Activated CD8-positive, alpha-beta memory T cell treated with anti-CD3 and anti-CD28 coated beads for 24 hours (primary cell): Measurements from ENCODE around the gene RUNX1.
"Not testable (repeated sequence)": the region's sequence is repeated elsewhere in the genome, so short reads cannot be mapped to it uniquely, and the experiment has no call there.

ENCODE experiments used
- DNase-seq: peaks from one replicate; pipeline ENCODE4 v3.0.0-alpha.2; 2020

RUNX1 gene

DNA sequence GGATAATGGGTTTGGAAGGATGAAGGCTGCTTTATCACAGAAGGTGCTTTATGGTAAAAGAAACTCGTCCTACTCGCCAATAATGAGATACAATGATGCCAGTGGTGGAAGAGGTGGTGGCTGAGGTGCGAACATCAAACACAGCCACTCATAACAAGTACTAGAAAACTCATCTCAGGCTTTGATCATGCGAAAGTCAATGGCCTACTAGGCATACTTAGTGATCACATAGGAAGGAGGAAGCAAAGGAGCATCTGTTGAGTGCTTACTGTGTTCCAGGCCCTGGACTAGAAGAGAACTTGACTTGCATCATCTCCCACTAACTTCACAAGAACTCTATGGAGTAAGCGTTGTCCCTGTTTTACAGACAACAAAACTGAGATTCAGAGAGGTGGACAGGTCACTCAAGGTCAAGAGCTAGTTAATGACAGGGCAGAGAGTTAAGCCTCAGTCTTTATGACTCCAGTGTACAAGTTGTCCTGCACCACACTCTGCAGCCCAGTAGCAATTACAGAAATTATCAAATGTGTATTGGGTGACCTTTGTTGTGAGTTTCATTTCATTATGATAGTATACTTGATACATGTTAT is 33.6 kb downstream of the RUNX1 start:
- peak; percentile 55 for DNase-seq

DNA sequence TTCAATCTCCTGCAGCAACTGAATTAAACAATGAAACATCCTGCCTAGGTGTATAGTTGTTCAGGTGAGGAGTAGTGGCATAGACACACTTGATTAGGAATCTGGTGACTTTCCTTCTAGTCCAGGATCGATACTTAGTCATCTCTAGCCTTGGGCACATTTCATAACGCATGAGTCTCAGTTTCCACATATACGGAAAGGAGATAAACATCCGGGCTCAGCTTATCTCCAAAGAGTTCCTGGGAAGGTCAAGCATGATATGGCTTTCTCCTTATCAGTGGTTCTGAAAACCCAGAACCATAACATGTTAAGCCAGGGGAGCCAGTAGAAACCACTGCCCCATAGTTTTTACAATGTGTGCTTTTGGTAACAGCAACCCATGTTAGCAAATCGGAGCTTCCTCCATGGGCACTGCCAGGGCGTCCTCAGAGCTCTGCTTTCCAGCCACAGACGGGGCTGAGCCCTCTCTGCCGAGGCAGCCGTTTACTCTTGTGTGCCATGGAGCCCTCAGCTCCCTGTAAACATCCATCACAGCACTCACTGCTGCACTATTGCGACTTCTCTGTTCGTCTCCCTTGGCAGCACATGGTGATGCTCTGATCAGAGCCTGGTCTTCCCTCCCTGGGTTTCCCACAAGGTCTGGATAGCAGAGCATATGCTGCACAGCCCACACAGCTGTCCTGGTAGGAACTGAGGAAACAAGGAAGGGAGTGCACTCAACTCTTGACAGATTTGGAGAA is 34.6 kb downstream of the RUNX1 start:
- DNase-seq, result peak; percentile 55

DNA sequence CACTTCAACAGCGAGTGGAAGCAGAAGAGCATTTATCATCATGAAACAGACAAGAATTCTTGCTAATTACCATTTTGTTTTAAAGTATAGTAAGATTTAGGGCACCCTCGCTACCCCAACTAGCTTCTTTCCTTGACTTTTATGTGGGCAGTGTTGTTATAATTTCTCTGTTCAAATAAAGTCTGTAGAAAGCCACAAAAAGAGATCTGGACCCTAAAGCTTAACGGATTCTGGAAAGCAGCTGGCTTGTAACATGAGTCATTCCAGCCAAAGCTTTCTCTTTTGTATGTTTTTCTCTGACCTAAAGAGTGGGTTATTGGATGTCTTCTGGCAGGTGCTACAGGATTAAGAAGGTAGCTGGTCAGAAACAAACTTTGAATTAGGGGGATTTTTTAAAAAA is 37.4 kb downstream of the RUNX1 start:
- DNase-seq, result no peak

DNA sequence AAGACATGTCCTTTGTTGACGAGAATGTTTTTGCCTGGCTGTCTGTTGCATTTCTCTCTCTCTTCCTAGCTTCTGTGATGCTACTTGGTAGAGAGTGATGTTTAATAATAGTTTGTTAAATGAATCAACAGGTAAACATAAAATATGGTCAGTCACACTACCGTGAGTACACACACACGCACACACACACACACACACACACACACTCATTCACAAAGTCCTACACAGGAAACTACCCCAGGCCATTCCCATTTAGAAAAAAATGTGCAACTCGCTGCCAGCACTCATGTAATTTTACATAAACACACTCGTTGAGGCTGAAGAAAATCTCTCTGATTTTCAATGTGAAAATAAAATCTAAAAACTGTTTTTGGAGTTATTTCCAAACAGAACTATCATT is 38.7 kb downstream of the RUNX1 start:
- DNase-seq, result no peak

- DNase-seq, result peak; percentile 51
Observed at GRCh38 chr21:35007348-35007747, 41.8 kb downstream of the RUNX1 start.

DNA sequence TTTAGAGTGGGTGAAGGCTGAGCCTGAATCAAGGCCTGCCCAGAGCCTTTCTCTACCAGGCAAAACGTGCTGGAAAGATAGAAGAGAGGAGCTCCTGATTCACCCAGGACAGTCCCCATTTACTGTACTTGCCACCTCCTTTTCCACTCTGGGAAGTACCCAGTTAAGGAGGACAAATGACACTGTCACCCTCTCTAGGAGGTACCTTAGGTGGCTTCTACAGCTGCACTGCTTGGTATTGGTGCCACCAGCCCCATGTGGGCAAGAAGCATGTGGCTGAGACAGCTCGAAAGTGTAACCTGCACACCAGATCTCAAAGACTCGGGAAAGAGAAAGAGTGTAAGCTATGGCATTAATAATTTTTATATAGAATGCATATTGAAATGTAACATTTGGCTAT is 42.3 kb downstream of the RUNX1 start:
- peak; percentile 57 for DNase-seq

DNA sequence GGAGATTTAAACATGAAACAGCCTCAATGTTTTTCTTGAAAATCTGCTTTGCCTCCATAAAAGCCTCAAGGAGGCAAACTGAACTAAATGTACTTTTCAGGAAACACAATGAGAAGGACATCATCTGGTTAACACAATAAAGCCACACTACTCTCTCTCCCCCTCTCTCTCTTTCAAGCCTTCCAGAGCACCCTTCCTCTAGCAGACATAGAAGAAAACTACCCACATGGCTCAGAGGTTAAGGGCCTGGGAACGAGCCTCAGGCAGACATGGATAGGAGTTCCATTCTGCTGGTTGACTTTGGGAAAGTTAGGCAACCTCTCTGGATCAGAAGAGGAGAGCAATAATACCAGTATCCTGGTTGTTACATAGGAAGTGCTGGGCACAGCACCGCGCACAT is 42.9 kb downstream of the RUNX1 start:
- DNase-seq, result peak; percentile 38

- DNase-seq, result peak; percentile 42
Observed at GRCh38 chr21:35005560-35006224, 43.4 kb downstream of the RUNX1 start.

DNA sequence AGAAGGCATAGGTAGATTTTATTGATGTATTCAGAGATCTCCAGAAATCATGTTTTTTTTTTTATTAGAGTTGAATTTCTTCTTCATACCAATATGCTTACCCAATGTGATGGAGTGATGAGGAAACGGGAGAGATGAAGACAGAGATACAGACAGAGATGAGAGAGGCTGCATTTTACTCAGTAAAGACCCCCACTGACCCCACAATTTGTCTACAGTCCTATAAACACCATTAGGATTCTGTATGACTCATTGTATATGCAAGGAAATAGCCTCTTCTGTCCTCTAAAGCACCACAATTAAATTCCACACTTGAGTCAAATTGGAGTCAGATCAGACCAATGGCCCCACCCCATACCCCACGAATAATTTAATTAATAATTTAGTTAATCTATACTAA is 44.0 kb downstream of the RUNX1 start:
- DNase-seq, result no peak

DNA sequence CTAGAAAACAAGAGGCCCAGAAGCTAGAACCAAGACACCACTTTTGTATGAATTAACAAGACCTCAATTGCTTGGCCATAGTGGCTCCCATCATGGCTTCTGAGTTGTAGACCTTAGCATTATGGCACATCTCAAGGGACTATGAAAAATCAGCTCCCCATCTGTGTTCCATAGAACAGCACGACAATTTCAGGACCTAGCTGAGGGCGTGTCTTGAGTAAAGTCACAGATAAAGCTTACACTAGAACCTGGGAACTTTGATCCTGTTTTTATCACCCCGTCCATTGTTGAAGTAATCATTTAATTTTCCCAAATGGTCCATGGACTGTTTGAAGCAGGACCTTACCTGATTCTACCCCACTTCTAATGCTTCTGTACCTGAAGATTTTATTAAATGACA is 44.8 kb downstream of the RUNX1 start:
- no peak for DNase-seq

DNA sequence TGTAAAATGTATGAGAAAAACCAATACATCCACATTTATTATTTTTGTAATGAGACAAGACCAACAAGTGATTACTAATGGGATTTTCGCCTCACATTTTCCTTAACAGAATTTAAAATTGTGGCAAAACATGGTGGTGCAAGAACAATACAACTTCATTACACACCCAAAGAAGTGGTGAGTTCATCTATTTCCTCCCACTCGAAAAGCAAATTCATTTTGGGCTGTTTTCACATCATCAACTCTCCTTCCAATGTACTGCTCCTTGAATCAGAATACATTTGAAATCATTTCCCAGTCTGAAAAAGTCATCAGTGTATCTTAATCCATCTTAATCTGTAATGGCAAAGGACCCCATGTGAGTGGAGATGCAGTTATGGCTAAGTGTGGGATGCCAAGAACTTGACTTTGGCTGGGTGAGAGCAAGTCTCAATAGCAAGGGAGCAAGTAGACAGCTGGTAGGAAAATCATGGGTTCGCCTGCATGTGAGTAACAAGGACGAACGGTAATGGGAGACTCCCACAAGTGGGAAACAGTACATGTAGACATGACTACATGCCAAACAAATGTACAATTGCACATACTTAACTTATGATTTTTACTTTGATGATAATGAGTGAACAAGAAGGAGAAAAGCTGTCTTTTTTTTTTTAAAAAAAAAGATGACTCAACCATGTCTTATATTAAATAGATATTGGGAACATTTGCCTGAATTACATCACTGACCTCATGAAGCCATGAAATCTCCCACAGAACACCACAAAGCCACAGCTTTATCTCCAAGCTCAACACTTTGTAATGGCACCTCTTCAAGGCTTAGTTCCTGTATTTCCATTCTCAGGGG is 46.0 kb downstream of the RUNX1 start:
- peak; percentile 49 for DNase-seq

DNA sequence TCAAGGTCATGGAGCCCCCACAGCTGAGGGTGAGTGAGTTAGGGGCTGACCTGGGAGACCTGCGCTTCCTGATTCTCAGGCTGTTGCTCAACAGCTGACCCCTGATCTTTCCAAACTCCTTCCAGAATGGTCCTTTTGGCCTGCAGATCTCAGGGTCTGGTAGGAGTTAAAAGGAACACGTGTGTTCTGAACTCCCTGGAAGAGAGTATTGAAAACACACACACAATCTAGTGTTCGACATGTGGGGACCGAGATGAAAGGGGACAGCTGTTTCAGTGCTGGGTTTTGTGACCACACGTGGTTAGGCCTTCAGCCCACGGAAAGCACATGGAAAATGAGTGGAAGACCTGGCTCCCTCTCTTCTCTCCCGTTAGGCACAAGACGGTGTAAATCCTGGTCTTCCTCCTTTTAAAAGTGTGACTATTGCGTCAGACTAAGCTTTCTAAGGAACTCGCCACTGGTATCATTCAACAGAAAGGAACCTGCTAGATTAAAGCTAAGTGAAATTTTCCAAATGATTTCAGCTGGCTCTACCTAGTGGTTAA is 49.6 kb downstream of the RUNX1 start:
- no peak for DNase-seq

- no peak for DNase-seq
Observed at GRCh38 chr21:34998176-34998575, 50.9 kb downstream of the RUNX1 start.

- no peak for DNase-seq
Observed at GRCh38 chr21:34997294-34997693, 51.8 kb downstream of the RUNX1 start.

GRCh38 chr21:34996304-34997101 is 52.6 kb downstream of the RUNX1 start:
- DNase-seq, result no peak

- no peak for DNase-seq
Observed at GRCh38 chr21:34995979-34996303, 53.2 kb downstream of the RUNX1 start.

DNA sequence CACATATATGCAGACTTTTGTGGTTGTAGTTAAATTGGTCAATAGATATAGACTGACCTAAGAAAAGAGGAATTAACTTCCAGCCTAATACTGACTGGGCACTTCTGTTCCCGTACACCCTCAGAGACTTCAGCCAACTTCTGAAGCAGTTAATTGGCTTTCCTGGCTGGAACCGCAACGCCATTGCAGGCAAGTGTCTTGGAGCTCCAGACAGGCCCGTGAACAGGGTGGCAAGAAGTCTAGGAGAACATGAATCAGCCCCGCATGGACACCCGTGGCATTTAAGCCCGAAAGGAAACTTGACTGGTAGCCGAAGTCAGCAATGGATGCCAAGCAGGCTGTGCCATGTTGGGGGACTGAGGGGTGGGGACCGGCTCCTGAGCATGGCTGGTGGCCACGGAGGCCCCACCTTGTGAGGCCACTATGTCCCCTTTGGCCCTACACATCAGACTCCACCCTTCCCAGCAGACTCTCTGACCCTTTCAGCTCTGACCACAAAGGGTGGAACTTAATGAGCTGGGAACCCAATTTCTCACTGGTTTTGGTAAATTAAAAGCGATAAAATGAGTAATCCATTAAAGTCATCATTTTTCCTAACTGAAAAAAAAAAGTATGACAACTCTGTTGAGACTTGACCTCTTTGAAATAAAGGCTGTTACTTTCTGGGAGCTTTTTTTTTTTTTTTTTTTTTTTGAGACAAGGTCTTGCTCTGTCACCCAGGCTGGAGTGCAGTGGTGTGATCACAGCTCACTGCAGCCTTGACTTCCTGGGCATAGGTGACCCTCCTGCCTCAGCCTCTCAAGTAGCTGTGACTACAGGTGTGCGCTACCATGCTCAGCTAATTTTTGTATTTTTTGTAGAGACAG is 54.1 kb downstream of the RUNX1 start:
- DNase-seq, result no peak

GRCh38 chr21:34993521-34993921 is 55.6 kb downstream of the RUNX1 start:
- not testable (repeated sequence) for DNase-seq

DNA sequence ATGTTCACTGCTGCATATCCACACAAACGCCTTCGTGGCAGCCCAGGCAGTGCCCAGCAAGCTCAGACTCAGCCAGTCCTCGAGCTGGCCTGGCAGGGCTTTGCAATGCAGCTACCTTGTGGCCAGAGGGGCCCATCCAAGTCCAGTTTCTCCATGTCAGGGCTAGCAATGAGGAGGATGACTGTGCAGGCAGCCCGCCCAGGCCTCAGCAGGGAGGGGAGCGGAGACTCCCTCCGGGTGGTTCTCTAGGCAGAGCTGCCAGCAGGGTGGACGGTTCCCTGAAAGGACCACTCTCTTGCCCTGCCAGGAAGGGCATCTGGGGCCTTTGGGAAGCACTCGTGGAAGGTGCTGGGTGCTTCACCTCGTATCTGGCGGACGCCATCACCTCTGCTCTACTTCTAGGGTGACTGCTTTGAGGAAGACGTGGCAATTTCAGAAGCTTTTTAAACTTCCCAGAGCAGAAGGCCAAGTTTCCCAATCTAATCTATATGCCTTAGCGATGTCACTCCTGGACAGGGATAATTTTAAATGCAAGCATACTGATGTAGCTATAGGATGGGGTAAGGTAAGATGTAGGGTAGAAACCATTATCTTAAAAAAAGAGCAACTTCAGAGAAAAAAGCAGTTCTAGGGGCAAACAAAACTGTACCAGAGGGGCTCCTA is 56.2 kb downstream of the RUNX1 start:
- no peak for DNase-seq

GRCh38 chr21:34992180-34992579 is 56.9 kb downstream of the RUNX1 start:
- no peak for DNase-seq
